Liver (tissue), 3 donors: ENCODE data around the gene ANXA9.
A peak's percentile ranks its signal among the peaks of the same experiment; 100 is the strongest.

Source experiments
- EGR1 ChIP-seq, 2 donors: IDR thresholded peaks; 2 replicates each; pipeline ENCODE4 v1.6.1; 2016 to 2018; ENCODE audit warnings: antibody characterized with exemption in 2 of 2, low read depth in 2 of 2
- HNF4A ChIP-seq, 2 donors: conservative IDR thresholded peaks; 2 replicates each; pipeline ENCODE4 v1.6.1; 2016; ENCODE audit warnings: antibody characterized with exemption in 2 of 2, mild to moderate bottlenecking in 2 of 2
- JUND ChIP-seq, 2 donors: IDR thresholded peaks; 2 replicates each; pipeline ENCODE4 v1.6.1; 2016; ENCODE audit warnings: antibody characterized with exemption in 2 of 2
- MAX ChIP-seq: IDR thresholded peaks from 2 replicates; pipeline ENCODE4 v1.6.1; 2016; ENCODE audit warnings: antibody characterized with exemption
- NR2F2 ChIP-seq: IDR thresholded peaks from 2 replicates; pipeline ENCODE4 v1.6.1; 2016; ENCODE audit warnings: antibody characterized with exemption
- RAD21 ChIP-seq, 2 donors: IDR thresholded peaks; 2 replicates each; pipeline ENCODE4 v1.6.1; 2016; ENCODE audit warnings: antibody characterized with exemption in 2 of 2, mild to moderate bottlenecking in 2 of 2
- RXRA ChIP-seq, 2 donors: IDR thresholded peaks; 2 replicates each; pipeline ENCODE4 v1.6.1; 2017 to 2018; ENCODE audit warnings: antibody characterized with exemption in 2 of 2, mild to moderate bottlenecking in 1 of 2
- SP1 ChIP-seq: IDR thresholded peaks from 2 replicates; pipeline ENCODE4 v1.6.1; 2018; ENCODE audit warnings: antibody characterized with exemption, mild to moderate bottlenecking
- TAF1 ChIP-seq: conservative IDR thresholded peaks from 2 replicates; pipeline ENCODE4 v1.6.1; 2016; ENCODE audit warnings: antibody characterized with exemption, mild to moderate bottlenecking
- YY1 ChIP-seq: IDR thresholded peaks from 2 replicates; pipeline ENCODE4 v1.6.1; 2016; ENCODE audit warnings: antibody characterized with exemption, mild to moderate bottlenecking
- ZBTB33 ChIP-seq: IDR thresholded peaks from 2 replicates; pipeline ENCODE4 v1.6.1; 2016; ENCODE audit warnings: antibody characterized with exemption
- TF ChIP-seq, protein P1 (sequence below): fragments of 150-350 bp; IDR thresholded peaks from 2 replicates; pipeline ENCODE4 v1.5.1; 2017; ENCODE audit warnings: improper control_type of control experiment, low read depth, low read length; ENCODE audit not compliant: missing input control
- TF ChIP-seq, protein P2 (sequence below): IDR thresholded peaks from 2 replicates; pipeline ENCODE4 v1.6.1; 2016; ENCODE audit warnings: antibody characterized with exemption
- TF ChIP-seq, protein P3 (sequence below): IDR thresholded peaks from 2 replicates; pipeline ENCODE4 v1.6.1; 2016; ENCODE audit warnings: antibody characterized with exemption, mild to moderate bottlenecking
- donor health status: healthy.
- donor health status: healthy.

DNA sequence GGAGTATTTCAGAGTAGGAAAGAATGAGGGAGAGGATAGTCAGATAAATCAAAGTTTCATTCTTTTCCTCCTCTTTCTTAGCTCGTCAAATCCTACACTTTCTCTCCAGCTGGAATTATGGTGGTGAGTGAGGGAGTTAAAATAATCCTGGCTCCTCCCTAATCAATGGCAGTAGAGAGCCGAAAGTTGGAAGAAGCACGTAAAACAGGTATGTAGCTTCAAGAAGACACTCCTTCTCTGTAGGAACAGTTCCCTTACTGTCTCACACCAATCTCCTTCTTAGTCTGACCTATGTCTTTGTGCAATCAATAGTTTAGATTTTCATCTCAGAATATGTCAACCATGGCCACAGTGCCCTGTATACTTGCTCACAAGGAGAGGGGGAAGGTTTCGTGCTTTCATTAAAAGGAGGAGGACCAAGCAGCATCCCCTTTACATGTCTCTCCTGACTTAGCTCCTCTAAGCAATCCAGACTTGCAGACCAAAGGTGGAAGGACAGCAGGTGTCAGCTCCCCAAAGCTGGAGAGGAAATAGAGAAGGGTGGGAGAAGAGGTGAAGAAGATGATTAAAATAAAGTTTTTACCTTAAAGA is 23.7 kb downstream of the ANXA9 start:
- TF ChIP-seq, protein P1, sequence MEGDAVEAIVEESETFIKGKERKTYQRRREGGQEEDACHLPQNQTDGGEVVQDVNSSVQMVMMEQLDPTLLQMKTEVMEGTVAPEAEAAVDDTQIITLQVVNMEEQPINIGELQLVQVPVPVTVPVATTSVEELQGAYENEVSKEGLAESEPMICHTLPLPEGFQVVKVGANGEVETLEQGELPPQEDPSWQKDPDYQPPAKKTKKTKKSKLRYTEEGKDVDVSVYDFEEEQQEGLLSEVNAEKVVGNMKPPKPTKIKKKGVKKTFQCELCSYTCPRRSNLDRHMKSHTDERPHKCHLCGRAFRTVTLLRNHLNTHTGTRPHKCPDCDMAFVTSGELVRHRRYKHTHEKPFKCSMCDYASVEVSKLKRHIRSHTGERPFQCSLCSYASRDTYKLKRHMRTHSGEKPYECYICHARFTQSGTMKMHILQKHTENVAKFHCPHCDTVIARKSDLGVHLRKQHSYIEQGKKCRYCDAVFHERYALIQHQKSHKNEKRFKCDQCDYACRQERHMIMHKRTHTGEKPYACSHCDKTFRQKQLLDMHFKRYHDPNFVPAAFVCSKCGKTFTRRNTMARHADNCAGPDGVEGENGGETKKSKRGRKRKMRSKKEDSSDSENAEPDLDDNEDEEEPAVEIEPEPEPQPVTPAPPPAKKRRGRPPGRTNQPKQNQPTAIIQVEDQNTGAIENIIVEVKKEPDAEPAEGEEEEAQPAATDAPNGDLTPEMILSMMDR: no peak
- TF ChIP-seq MAX: no peak
- no peak for TF ChIP-seq JUND (IDR thresholded peaks at IDR 0.05)
- TF ChIP-seq RXRA (IDR thresholded peaks at IDR 0.05): no peak
- no peak for TF ChIP-seq ZBTB33
- TF ChIP-seq, protein P2, sequence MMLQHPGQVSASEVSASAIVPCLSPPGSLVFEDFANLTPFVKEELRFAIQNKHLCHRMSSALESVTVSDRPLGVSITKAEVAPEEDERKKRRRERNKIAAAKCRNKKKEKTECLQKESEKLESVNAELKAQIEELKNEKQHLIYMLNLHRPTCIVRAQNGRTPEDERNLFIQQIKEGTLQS: no peak
- TF ChIP-seq TAF1: no peak
- TF ChIP-seq, protein P3, sequence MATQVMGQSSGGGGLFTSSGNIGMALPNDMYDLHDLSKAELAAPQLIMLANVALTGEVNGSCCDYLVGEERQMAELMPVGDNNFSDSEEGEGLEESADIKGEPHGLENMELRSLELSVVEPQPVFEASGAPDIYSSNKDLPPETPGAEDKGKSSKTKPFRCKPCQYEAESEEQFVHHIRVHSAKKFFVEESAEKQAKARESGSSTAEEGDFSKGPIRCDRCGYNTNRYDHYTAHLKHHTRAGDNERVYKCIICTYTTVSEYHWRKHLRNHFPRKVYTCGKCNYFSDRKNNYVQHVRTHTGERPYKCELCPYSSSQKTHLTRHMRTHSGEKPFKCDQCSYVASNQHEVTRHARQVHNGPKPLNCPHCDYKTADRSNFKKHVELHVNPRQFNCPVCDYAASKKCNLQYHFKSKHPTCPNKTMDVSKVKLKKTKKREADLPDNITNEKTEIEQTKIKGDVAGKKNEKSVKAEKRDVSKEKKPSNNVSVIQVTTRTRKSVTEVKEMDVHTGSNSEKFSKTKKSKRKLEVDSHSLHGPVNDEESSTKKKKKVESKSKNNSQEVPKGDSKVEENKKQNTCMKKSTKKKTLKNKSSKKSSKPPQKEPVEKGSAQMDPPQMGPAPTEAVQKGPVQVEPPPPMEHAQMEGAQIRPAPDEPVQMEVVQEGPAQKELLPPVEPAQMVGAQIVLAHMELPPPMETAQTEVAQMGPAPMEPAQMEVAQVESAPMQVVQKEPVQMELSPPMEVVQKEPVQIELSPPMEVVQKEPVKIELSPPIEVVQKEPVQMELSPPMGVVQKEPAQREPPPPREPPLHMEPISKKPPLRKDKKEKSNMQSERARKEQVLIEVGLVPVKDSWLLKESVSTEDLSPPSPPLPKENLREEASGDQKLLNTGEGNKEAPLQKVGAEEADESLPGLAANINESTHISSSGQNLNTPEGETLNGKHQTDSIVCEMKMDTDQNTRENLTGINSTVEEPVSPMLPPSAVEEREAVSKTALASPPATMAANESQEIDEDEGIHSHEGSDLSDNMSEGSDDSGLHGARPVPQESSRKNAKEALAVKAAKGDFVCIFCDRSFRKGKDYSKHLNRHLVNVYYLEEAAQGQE: no peak
- TF ChIP-seq YY1: peak; percentile 24
- TF ChIP-seq EGR1 (IDR thresholded peaks at IDR 0.05; ENCODE audit: low read depth in 2 of 2): no peak
- TF ChIP-seq RAD21 (IDR thresholded peaks at IDR 0.05): no peak
- no peak for TF ChIP-seq HNF4A (conservative IDR thresholded peaks at IDR 0.05)
- no peak for TF ChIP-seq NR2F2
- no peak for TF ChIP-seq SP1
